SK-N-SH treated with all-trans-retinoic acid at 6 μM for 48 hours (cell line): Measurements from ENCODE around the gene KIF2A.

Experiments
- ATAC-seq: fragments of 200-7000 bp; cut with Tn5 transposase; 3 replicates; pipeline ENCODE4 v1.9.1; 2020; ENCODE audit warnings: mild to moderate bottlenecking, moderate library complexity
- ISL1 ChIP-seq: fragments of 250-450 bp; sonication (Bioruptor Pico); IDR thresholded peaks from 2 replicates; pipeline ENCODE4 v2.1.2; 2022; ENCODE audit warnings: mild to moderate bottlenecking, moderate library complexity
- OSR1 ChIP-seq: fragments of 250-450 bp; sonication (Bioruptor Pico); IDR thresholded peaks from 2 replicates; pipeline ENCODE4 v1.8.0; 2022; ENCODE audit warnings: moderate library complexity, mild to moderate bottlenecking, inconsistent platforms
- ZNF70 ChIP-seq: fragments of 450-650 bp; formaldehyde crosslinking; IDR thresholded peaks from 2 replicates; pipeline ENCODE4 v1.5.0; 2020; ENCODE audit warnings: mild to moderate bottlenecking, moderate library complexity

KIF2A gene

DNA sequence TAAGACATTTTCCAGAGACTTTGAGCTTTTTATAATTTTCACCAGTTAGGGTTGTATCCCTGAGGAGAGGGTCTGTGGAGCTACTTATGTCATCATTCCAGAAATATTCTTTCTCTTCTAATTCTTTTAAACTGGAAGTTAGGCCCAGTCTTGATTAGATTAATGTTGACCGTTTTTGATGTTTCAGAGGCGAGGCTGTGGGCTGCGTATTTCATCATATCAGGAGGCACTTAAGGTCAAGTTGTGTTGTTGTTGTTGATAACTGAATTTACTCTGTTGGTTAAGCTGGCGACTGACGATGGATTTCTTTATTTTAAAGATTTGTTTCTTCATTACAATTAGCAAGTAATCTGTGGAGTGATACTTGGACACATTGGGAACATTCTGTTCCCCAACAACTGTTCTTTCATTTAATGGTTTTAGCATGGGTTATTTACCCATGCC, 126.6 kb downstream of the KIF2A start:
- ATAC-seq: no peak
- TF ChIP-seq ISL1 (CRISPR knock-in tag) (peak; percentile 59), ZNF70 (CRISPR knock-in tag) (peak; percentile 90), OSR1 (no peak)
- TF ChIP-seq, all 23 proteins: peak for 2
